ENCODE measurements around the gene PNPLA2.

Gene PNPLA2

GRCh38 chr11:819943-820649, 1.4 kb downstream of the PNPLA2 start:
- POLR2A ChIA-PET: interaction anchor here (0.6 to 4.6 kb wide), 10 partner anchors 7 to 124 kb away, joined by 3 to 96 read pairs (median 5); partner anchors contain the start of genes CD151, RPLP2, TMEM80 and TSPAN4
- peak overlapping the region; percentile 72 for H3K4me3 ChIP-seq (ENCODE audit: low read depth, low read length)
- CTCF ChIA-PET: interaction anchor here (1.2 to 1.7 kb wide), 2 partner anchors 12 to 14 kb away, joined by 3 to 6 read pairs; no protein-coding TSS in a partner anchor
- TF ChIP-seq, protein P1, sequence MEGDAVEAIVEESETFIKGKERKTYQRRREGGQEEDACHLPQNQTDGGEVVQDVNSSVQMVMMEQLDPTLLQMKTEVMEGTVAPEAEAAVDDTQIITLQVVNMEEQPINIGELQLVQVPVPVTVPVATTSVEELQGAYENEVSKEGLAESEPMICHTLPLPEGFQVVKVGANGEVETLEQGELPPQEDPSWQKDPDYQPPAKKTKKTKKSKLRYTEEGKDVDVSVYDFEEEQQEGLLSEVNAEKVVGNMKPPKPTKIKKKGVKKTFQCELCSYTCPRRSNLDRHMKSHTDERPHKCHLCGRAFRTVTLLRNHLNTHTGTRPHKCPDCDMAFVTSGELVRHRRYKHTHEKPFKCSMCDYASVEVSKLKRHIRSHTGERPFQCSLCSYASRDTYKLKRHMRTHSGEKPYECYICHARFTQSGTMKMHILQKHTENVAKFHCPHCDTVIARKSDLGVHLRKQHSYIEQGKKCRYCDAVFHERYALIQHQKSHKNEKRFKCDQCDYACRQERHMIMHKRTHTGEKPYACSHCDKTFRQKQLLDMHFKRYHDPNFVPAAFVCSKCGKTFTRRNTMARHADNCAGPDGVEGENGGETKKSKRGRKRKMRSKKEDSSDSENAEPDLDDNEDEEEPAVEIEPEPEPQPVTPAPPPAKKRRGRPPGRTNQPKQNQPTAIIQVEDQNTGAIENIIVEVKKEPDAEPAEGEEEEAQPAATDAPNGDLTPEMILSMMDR (IDR thresholded peaks at IDR 0.05; ENCODE audit: insufficient read depth, low read length, missing control alignments): no peak
- no peak for DNase-seq (ENCODE audit: low read depth, low spot score)

DNA sequence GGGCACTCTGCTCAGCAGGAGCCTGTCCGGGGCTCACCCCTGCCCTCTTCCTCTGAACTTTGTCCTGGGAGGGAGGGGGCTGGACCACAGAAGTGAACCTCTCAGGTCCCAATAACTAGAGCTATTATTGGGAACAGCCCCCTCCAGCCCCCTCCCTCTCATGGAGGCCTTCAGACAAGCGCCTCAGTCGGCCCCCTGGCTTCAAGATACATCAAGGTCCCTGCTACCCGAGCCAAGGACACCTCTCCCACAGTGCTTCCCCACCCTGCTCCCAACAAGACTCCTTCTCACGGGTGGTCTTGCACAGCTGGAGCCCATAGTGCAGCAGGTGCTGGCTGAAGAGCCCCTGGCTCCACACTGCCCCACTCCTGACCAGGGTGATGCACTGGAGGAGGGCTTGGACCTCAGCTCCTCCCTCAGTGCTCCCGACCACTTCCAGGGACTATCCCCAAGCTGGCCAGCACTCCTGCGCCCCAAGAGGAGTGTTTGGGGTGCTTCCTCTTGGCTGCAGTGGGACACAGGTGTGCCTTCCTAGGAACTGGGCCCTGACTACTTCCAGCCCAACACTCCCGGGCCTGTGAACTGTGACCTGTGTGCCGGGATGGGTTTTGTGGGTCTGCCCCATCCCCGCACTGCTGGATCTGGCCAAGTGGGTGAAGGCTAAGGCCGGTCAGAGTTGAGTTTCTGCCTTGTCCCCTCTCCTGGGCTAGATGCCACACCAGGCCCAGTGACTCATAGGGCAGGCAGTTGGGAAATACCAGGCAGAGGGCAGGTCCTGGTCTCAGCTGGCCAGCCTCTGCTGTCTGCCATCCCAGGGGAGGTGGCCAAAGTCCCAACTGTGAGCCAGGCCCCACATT, 2.2 kb downstream of the PNPLA2 start:
- CTCF ChIA-PET: interaction anchor here (1.2 to 1.7 kb wide), 2 partner anchors 11 to 13 kb away, joined by 3 to 6 read pairs; no protein-coding TSS in a partner anchor
- H3K4me3 ChIP-seq (ENCODE audit: low read depth, low read length): peak overlapping the region; percentile 72
- POLR2A ChIA-PET: interaction anchor here (0.6 to 4.6 kb wide), 6 partner anchors 11 to 47 kb away, joined by 3 to 96 read pairs (median 8); partner anchors contain the start of genes CD151 and RPLP2
- TF ChIP-seq, protein P1 (IDR thresholded peaks at IDR 0.05; ENCODE audit: insufficient read depth, low read length, missing control alignments): no peak
- DNase-seq (ENCODE audit: low read depth, low spot score): no peak

DNA sequence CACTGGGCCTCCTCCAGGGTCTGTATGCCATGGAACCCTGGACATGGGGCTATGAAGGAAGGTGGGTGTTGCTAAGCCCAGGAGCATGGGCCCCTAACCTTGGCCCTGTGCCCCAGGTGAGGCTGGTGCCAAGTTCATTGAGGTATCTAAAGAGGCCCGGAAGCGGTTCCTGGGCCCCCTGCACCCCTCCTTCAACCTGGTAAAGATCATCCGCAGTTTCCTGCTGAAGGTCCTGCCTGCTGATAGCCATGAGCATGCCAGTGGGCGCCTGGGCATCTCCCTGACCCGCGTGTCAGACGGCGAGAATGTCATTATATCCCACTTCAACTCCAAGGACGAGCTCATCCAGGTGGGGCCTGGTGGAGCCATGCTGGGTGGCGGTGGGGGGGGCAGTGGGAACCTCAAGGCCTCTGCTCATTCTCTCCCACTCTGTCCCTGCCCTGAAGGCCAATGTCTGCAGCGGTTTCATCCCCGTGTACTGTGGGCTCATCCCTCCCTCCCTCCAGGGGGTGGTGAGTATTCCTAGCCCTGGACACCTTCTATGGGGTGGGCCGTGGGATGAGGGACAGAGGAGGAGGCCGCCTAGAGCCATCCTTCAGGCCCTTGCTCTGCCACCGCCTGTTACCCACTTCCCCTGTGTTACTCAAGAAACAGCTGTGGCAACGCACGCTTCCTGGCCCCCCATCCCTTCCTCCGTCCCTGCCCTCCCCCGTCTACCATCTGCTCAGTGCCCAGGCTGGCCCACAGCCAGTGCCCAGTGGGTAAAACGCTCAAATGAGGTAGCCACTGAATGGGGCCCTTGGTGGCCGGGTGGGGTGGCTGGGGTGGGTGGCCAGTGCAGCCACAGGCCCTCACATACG, 3.0 kb downstream of the PNPLA2 start:
- ChIA-PET CTCF (interaction anchor here (0.9 to 1.7 kb wide), 2 partner anchors 10 to 23 kb away, joined by 3 to 6 read pairs; no protein-coding TSS in a partner anchor), POLR2A (interaction anchor here (0.6 to 4.6 kb wide), 3 partner anchors 10 to 46 kb away, joined by 3 to 96 read pairs (median 7); partner anchors contain the start of gene CD151)
- no peak for DNase-seq (ENCODE audit: low read depth, low spot score)
- peak overlapping the region; percentile 72 for H3K4me3 ChIP-seq (ENCODE audit: low read depth, low read length)
- TF ChIP-seq, protein P1 (IDR thresholded peaks at IDR 0.05; ENCODE audit: insufficient read depth, low read length, missing control alignments): no peak

- TF ChIP-seq, protein P1 (IDR thresholded peaks at IDR 0.05; ENCODE audit: insufficient read depth, low read length, missing control alignments): no peak
- ChIA-PET POLR2A (interaction anchor here (2.0 kb wide), 1 partner anchor 11 kb away, joined by 7 read pairs; no protein-coding TSS in a partner anchor), CTCF (interaction anchor here (1.3 kb wide), 1 partner anchor 10 kb away, joined by 4 read pairs; no protein-coding TSS in a partner anchor)
- no peak for DNase-seq (ENCODE audit: low read depth, low spot score)
- no peak overlapping the region for H3K4me3 ChIP-seq (ENCODE audit: low read depth, low read length)
These were observed 5.0 kb downstream of the PNPLA2 start for GRCh38 chr11:823441-824291.

GRCh38 chr11:824292-824880, 5.7 kb downstream of the PNPLA2 start:
- ChIA-PET CTCF (interaction anchor here (1.3 kb wide), 1 partner anchor 10 kb away, joined by 4 read pairs; no protein-coding TSS in a partner anchor), POLR2A (interaction anchor here (0.8 kb wide), 1 partner anchor 11 kb away, joined by 3 read pairs; no protein-coding TSS in a partner anchor)
- H3K4me3 ChIP-seq (ENCODE audit: low read depth, low read length): no peak overlapping the region

More at GRCh38 chr11:824292-824880, 5.7 kb downstream of the PNPLA2 start:
- no peak for DNase-seq (ENCODE audit: low read depth, low spot score)
- TF ChIP-seq, protein P1 (IDR thresholded peaks at IDR 0.05; ENCODE audit: insufficient read depth, low read length, missing control alignments): no peak

Measured in AG04449 (cell line).